Measurements from ENCODE around the gene GP9. TPM values are rescaled to one million over a fixed set of nuclear protein-coding genes. Genes with fewer than 3 reads are reported as not detected.

Gene GP9
- total and polyA plus RNA-seq, 10 donors, result 1.4 to 14.9 (median 6.5) TPM

Other genes starting within 250 kb of the GP9 start
- 10 to 100 TPM; 39.6 to 52.8 (median 49.2) TPM for gene ACAD9, start 181.2 kb upstream of the GP9 start, total RNA-seq
- 10 to 100 TPM; 18.8 to 31.9 (median 25.0) TPM for gene ACAD9, start 181.2 kb upstream of the GP9 start, polyA plus RNA-seq
- gene CFAP92, start 66.7 kb upstream of the GP9 start, total RNA-seq, result 1 to 10 TPM; 1.1 to 3.1 (median 1.3) TPM
- under 1 TPM; 0.29 to 0.63 (median 0.45) TPM for gene CFAP92, start 66.7 kb upstream of the GP9 start, polyA plus RNA-seq
- gene EFCC1, start 59.5 kb upstream of the GP9 start, total RNA-seq, result 10 to 100 TPM in 2 of 7 donors, 1 to 10 TPM in 5; 3.7 to 11.2 (median 7.6) TPM
- 1 to 10 TPM; 2.0 to 8.9 (median 8.7) TPM for gene EFCC1, start 59.5 kb upstream of the GP9 start, polyA plus RNA-seq
- 10 to 100 TPM; 26.7 to 49.6 (median 31.9) TPM for gene RAB43, start 61.0 kb downstream of the GP9 start, total RNA-seq
- gene RAB43, start 61.0 kb downstream of the GP9 start, polyA plus RNA-seq, result 10 to 100 TPM in 1 of 3 donors, 1 to 10 TPM in 2; 3.1 to 12.5 (median 3.2) TPM
- 10 to 100 TPM; 21.4 to 33.8 (median 30.0) TPM for gene ISY1, start 100.3 kb downstream of the GP9 start, total RNA-seq
- 10 to 100 TPM; 22.2 to 29.8 (median 25.2) TPM for gene ISY1, start 100.3 kb downstream of the GP9 start, polyA plus RNA-seq
- gene CNBP, start 123.1 kb downstream of the GP9 start, total RNA-seq, result 100 to 1,000 TPM; 252 to 420 (median 279) TPM
- 100 to 1,000 TPM; 301 to 360 (median 324) TPM for gene CNBP, start 123.1 kb downstream of the GP9 start, polyA plus RNA-seq
- gene COPG1, start 188.8 kb downstream of the GP9 start, total RNA-seq, result 100 to 1,000 TPM in 5 of 7 donors, 10 to 100 TPM in 2; 90.8 to 134 (median 116) TPM
- gene COPG1, start 188.8 kb downstream of the GP9 start, polyA plus RNA-seq, result 10 to 100 TPM; 47.8 to 52.3 (median 49.8) TPM
- 10 to 100 TPM; 24.0 to 31.9 (median 30.7) TPM for gene HMCES, start 218.1 kb downstream of the GP9 start, total RNA-seq
- gene HMCES, start 218.1 kb downstream of the GP9 start, polyA plus RNA-seq, result 10 to 100 TPM; 16.1 to 60.7 (median 18.8) TPM

Measured in spleen (tissue), 10 donors.